Ectodermal cell (in vitro differentiated cells): ENCODE data around the gene DSN1.

Experiments
- H3K27ac ChIP-seq: 2 replicates; pipeline ENCODE4 v1.7.0; 2013; ENCODE audit warnings: mild to moderate bottlenecking, low read depth, low read length; ENCODE audit not compliant: insufficient read depth, poor library complexity, severe bottlenecking
- H3K27me3 ChIP-seq: 2 replicates; pipeline ENCODE4 v1.7.0; 2013; ENCODE audit warnings: mild to moderate bottlenecking, low read length; ENCODE audit not compliant: insufficient read depth, control insufficient read depth, poor library complexity, severe bottlenecking
- H3K36me3 ChIP-seq: one replicate; pipeline ENCODE4 v1.7.0; 2013; ENCODE audit warnings: low read length; ENCODE audit not compliant: control insufficient read depth, insufficient read depth
- H3K4me1 ChIP-seq: one replicate; pipeline ENCODE4 v1.7.0; 2013; ENCODE audit warnings: low read length; ENCODE audit not compliant: control insufficient read depth, insufficient read depth
- H3K4me3 ChIP-seq: 2 replicates; pipeline ENCODE4 v1.7.0; 2013; ENCODE audit warnings: low read depth, low read length, control low read depth; ENCODE audit not compliant: insufficient read depth
- H3K9me3 ChIP-seq: 2 replicates; pipeline ENCODE4 v1.7.0; 2013; ENCODE audit warnings: mild to moderate bottlenecking, low read length, moderate library complexity; ENCODE audit not compliant: control insufficient read depth
- WGBS, 2 experiments: methylation state at CpG; one replicate each; pipeline ENCODE4 v1.1.7; 2013; ENCODE audit warnings: missing lambda C conversion rate in 2 of 2; 5-methylcytosine and 5-hydroxymethylcytosine counted together

The DSN1 gene

GRCh38 chr20:36742558-36742957, 31.0 kb downstream of the DSN1 start:
- Histone ChIP-seq H3K4me3 (no peak overlapping the region), H3K4me1 (no peaks in the 10 kb centered on the region), H3K27ac (no peak overlapping the region), H3K27me3 (peaks cover 9% of the 10 kb centered on the region), H3K9me3 (no peaks in the 10 kb centered on the region), H3K36me3 (no peaks in the 10 kb centered on the region)
- 91% methylated on average over 1 of the region's 2 CpGs; no CpG with 5 or more reads in 1 of the 2 experiments for WGBS, 2 experiments

DNA sequence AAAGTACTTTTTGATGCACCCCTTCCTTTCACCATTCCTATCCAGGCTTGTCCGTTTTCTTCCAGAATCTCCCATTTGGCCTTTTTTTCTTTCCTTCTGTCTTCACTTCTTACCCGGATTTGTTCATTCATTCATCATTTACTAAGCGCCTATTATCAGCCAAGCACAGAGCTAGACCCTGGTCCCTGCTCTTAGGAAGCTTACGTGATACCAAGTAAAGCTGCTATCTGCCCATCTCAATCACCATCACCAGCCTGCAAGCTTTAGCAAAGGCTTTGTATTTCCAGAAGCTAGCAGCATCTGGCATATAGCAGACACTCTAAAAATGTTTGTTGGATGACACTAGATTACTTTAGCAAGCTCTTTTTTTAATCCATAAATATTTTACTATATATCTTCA, 32.5 kb downstream of the DSN1 start:
- Histone ChIP-seq H3K27ac (no peak overlapping the region), H3K4me3 (no peak overlapping the region), H3K27me3 (peaks cover 9% of the 10 kb centered on the region), H3K9me3 (no peaks in the 10 kb centered on the region), H3K36me3 (no peaks in the 10 kb centered on the region), H3K4me1 (no peaks in the 10 kb centered on the region)
- WGBS, 2 experiments, result 86 to 90% methylated on average over 4 of the region's 4 CpGs

- WGBS, 2 experiments, result 87 to 89% methylated on average over 6 of the region's 6 CpGs
- Histone ChIP-seq H3K27me3 (no peaks in the 10 kb centered on the region), H3K36me3 (no peaks in the 10 kb centered on the region), H3K9me3 (no peaks in the 10 kb centered on the region), H3K27ac (no peak overlapping the region), H3K4me3 (no peak overlapping the region), H3K4me1 (no peaks in the 10 kb centered on the region)
Observed at GRCh38 chr20:36737183-36737499, 36.4 kb downstream of the DSN1 start.

DNA sequence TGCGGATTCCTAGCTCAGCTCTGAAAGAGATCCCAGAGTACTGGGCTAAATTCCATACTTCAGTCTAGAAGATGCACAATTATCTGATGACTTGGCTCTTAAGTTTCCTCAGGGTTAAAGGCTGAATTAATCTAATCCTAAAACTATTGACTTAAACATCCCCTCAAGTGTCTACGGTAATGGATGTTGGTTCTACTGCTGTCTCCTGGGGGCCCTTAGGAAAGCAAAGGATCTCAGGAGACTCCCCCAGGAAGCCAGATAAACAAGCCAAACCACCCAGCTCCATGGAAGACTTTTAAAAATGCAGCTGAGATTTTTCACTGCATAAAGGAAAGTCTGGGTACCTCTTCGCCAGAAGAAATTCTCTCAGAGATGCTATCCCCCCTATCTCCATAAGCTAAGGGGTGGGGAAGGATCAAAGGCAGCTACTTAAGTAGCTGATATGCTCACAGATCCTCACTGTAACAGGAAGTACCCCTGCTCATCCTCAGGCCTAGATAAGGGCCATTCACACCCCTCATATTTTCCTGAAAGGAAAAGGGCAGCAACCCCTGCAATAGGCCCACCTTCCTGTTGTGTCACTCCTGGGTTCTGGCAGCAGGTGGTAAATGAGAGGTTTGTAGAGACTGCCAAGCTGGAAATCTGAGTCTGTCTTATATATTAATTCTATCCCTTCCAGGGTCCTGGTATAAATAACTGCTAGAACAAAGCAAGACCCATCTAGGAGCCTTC, 36.9 kb downstream of the DSN1 start:
- no peaks in the 10 kb centered on the region for H3K4me1 ChIP-seq
- 89 to 90% methylated on average over 3 of the region's 3 CpGs for WGBS, 2 experiments
- no peaks in the 10 kb centered on the region for H3K36me3 ChIP-seq
- H3K27me3 ChIP-seq, result no peaks in the 10 kb centered on the region
- no peak overlapping the region for H3K27ac ChIP-seq
- no peaks in the 10 kb centered on the region for H3K9me3 ChIP-seq
- no peak overlapping the region for H3K4me3 ChIP-seq

GRCh38 chr20:36732456-36732855, 41.1 kb downstream of the DSN1 start:
- H3K36me3 ChIP-seq, result no peaks in the 10 kb centered on the region
- no peaks in the 10 kb centered on the region for H3K9me3 ChIP-seq
- H3K27ac ChIP-seq, result no peak overlapping the region
- 92 to 94% methylated on average over 1 of the region's 1 CpG for WGBS, 2 experiments
- no peak overlapping the region for H3K4me3 ChIP-seq
- H3K4me1 ChIP-seq, result no peaks in the 10 kb centered on the region
- no peaks in the 10 kb centered on the region for H3K27me3 ChIP-seq

- no peaks in the 10 kb centered on the region for H3K4me1 ChIP-seq
- no peak overlapping the region for H3K4me3 ChIP-seq
- no peaks in the 10 kb centered on the region for H3K27me3 ChIP-seq
- H3K36me3 ChIP-seq, result no peaks in the 10 kb centered on the region
- no peak overlapping the region for H3K27ac ChIP-seq
- 56 to 74% methylated on average over 3 of the region's 3 CpGs for WGBS, 2 experiments
- H3K9me3 ChIP-seq, result no peaks in the 10 kb centered on the region
Observed at GRCh38 chr20:36728986-36729385, 44.6 kb downstream of the DSN1 start.

- Histone ChIP-seq H3K4me1 (no peaks in the 10 kb centered on the region), H3K9me3 (no peaks in the 10 kb centered on the region), H3K36me3 (no peaks in the 10 kb centered on the region), H3K27me3 (no peaks in the 10 kb centered on the region), H3K4me3 (no peak overlapping the region), H3K27ac (no peak overlapping the region)
- WGBS, 2 experiments, result 95 to 99% methylated on average over 3 of the region's 3 CpGs
Observed at GRCh38 chr20:36726168-36726567, 47.4 kb downstream of the DSN1 start.

GRCh38 chr20:36720510-36720909, 53.1 kb downstream of the DSN1 start:
- Histone ChIP-seq H3K27ac (no peak overlapping the region), H3K4me3 (no peak overlapping the region), H3K9me3 (no peaks in the 10 kb centered on the region), H3K4me1 (no peaks in the 10 kb centered on the region), H3K27me3 (no peaks in the 10 kb centered on the region), H3K36me3 (no peaks in the 10 kb centered on the region)
- WGBS, 2 experiments, result 91 to 92% methylated on average over 3 of the region's 3 CpGs

- Histone ChIP-seq H3K36me3 (no peaks in the 10 kb centered on the region), H3K27me3 (no peaks in the 10 kb centered on the region), H3K4me3 (no peak overlapping the region), H3K27ac (no peak overlapping the region), H3K9me3 (no peaks in the 10 kb centered on the region), H3K4me1 (no peaks in the 10 kb centered on the region)
- 93 to 94% methylated on average over 2 of the region's 2 CpGs for WGBS, 2 experiments
Observed at GRCh38 chr20:36717657-36718056, 55.9 kb downstream of the DSN1 start.

DNA sequence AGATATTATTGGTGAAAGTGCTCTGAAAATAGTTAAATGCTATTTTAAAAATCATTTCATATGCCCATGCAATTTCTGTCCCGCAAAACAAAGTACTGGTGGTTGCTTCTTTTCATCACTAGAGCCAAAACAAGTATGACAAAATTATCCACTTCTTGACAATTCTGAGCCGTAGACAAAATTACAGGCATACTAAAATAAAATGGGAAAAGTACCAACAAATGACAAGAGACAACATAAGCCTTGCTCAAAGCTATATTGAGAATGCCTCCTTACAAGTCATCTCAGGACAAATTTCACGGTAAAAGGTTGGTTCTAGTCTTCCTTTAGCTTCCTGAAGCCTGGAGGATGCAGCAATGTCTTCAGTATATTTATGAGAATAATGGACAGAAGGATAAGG, 56.5 kb downstream of the DSN1 start:
- Histone ChIP-seq H3K4me1 (no peaks in the 10 kb centered on the region), H3K9me3 (no peaks in the 10 kb centered on the region), H3K27ac (no peak overlapping the region), H3K4me3 (no peak overlapping the region), H3K27me3 (no peaks in the 10 kb centered on the region), H3K36me3 (no peaks in the 10 kb centered on the region)
- 96 to 97% methylated on average over 3 of the region's 3 CpGs for WGBS, 2 experiments

- 86 to 90% methylated on average over 1 of the region's 1 CpG for WGBS, 2 experiments
- Histone ChIP-seq H3K4me3 (no peak overlapping the region), H3K36me3 (no peaks in the 10 kb centered on the region), H3K27ac (no peak overlapping the region), H3K4me1 (no peaks in the 10 kb centered on the region), H3K27me3 (no peaks in the 10 kb centered on the region), H3K9me3 (no peaks in the 10 kb centered on the region)
Observed at GRCh38 chr20:36712775-36713174, 60.8 kb downstream of the DSN1 start.
